IMR-90 (cell line): Measurements from ENCODE around the gene ACKR4. TPM values are rescaled to one million over a fixed set of nuclear protein-coding genes. Genes with fewer than 3 reads are reported as not detected.

ENCODE experiments used
- ATAC-seq: fragments of 200-7000 bp; cut with Tn5 transposase; 2 replicates; pipeline ENCODE4 v1.9.1; 2020; ENCODE audit warnings: low read depth, mild to moderate bottlenecking, moderate library complexity
- BruUV-seq: library from RNA; stranded (reverse); fragments of 400-500 nt; replicated peaks from 2 replicates; lab custom pipeline; 2021; lab: Mats Ljungman, UMichigan
- CTCF ChIA-PET: fragments of 300-600 bp; formaldehyde crosslinking; extraction: SDS; loops from one replicate; lab custom pipeline; 2021; ENCODE audit warnings: antibody characterized with exemption; lab: Yijun Ruan, JAX
- POLR2A ChIA-PET: fragments of 300-600 bp; sonication (Branson Sonifier 250); formaldehyde crosslinking; loops from one replicate; lab custom pipeline; 2022; ENCODE audit warnings: antibody characterized with exemption; ENCODE audit not compliant: unreplicated experiment; lab: Charles Lee
- DNase-seq: peaks from one replicate; pipeline ENCODE4 v3.0.0; 2013
- H2AFZ ChIP-seq: replicated peaks from 2 replicates; pipeline ENCODE3; 2013; ENCODE audit warnings: low read length, mild to moderate bottlenecking; ENCODE audit not compliant: poor library complexity
- H2AK5ac ChIP-seq: 2 replicates; pipeline ENCODE4 v1.6.1; 2013; ENCODE audit warnings: low read depth, low read length, inconsistent platforms
- H2AK9ac ChIP-seq: replicated peaks from 2 replicates; pipeline ENCODE3; 2013; ENCODE audit warnings: mild to moderate bottlenecking, low read depth, low read length, moderate library complexity; ENCODE audit not compliant: poor library complexity
- H2BK120ac ChIP-seq: 2 replicates; pipeline ENCODE4 v1.6.1; 2013; ENCODE audit warnings: low read depth, low read length, inconsistent platforms
- H2BK15ac ChIP-seq: 3 replicates; pipeline ENCODE4 v1.6.1; 2013; ENCODE audit warnings: low read depth, low read length, inconsistent platforms
- H2BK20ac ChIP-seq: 2 replicates; pipeline ENCODE4 v1.6.1; 2013; ENCODE audit warnings: low read depth, mild to moderate bottlenecking, inconsistent platforms, low read length, moderate library complexity
- H2BK5ac ChIP-seq: 2 replicates; pipeline ENCODE4 v1.6.1; 2013; ENCODE audit warnings: mild to moderate bottlenecking, low read depth, low read length, inconsistent platforms; ENCODE audit not compliant: poor library complexity, severe bottlenecking
- H3K14ac ChIP-seq: replicated peaks from 2 replicates; pipeline ENCODE4 v1.6.1; 2013; ENCODE audit warnings: low read depth, low read length, inconsistent platforms
- H3K18ac ChIP-seq: 2 replicates; pipeline ENCODE4 v1.6.1; 2013; ENCODE audit warnings: low read depth, low read length, control low read depth
- H3K23ac ChIP-seq: 2 replicates; pipeline ENCODE4 v1.6.1; 2013; ENCODE audit warnings: low read depth, low read length, inconsistent platforms
- H3K27ac ChIP-seq: 2 replicates; pipeline ENCODE4 v1.5.1; 2013; ENCODE audit warnings: mild to moderate bottlenecking, control low read depth, low read length; ENCODE audit not compliant: insufficient read depth
- H3K27me3 ChIP-seq: 2 replicates; pipeline ENCODE4 v1.6.1; 2013; ENCODE audit warnings: low read length; ENCODE audit not compliant: control insufficient read depth, insufficient read depth
- H3K36me3 ChIP-seq: 2 replicates; pipeline ENCODE4 v1.6.1; 2013; ENCODE audit warnings: low read length, mixed read lengths; ENCODE audit not compliant: control insufficient read depth, insufficient read depth
- H3K4ac ChIP-seq: 2 replicates; pipeline ENCODE4 v1.6.1; 2013; ENCODE audit warnings: low read depth, low read length, inconsistent platforms
- H3K4me1 ChIP-seq: 2 replicates; pipeline ENCODE4 v1.6.1; 2013; ENCODE audit warnings: low read length, mixed read lengths; ENCODE audit not compliant: control insufficient read depth, insufficient read depth
- H3K4me2 ChIP-seq: 2 replicates; pipeline ENCODE4 v1.6.1; 2013; ENCODE audit warnings: low read depth, mild to moderate bottlenecking, control low read depth, low read length, moderate library complexity
- H3K4me3 ChIP-seq: 2 replicates; pipeline ENCODE4 v1.5.1; 2013; ENCODE audit warnings: low read depth, mild to moderate bottlenecking, control low read depth, low read length, moderate library complexity; ENCODE audit not compliant: insufficient read depth
- H3K56ac ChIP-seq: 2 replicates; pipeline ENCODE4 v1.6.1; 2013; ENCODE audit warnings: low read length, inconsistent platforms; ENCODE audit not compliant: insufficient read depth; ENCODE audit errors: extremely low read depth
- H3K79me1 ChIP-seq, 2 experiments: 2 replicates each; pipeline ENCODE4 v1.6.1; 2013; ENCODE audit warnings: low read length in 2 of 2, inconsistent platforms in 1 of 2, low read depth in 1 of 2
- H3K9ac ChIP-seq: 2 replicates; pipeline ENCODE4 v1.6.1; 2013; ENCODE audit warnings: low read depth, low read length, control low read depth
- H3K9me1 ChIP-seq: 2 replicates; pipeline ENCODE4 v1.6.1; 2013; ENCODE audit warnings: low read length, inconsistent platforms; ENCODE audit not compliant: insufficient read depth
- H3K9me3 ChIP-seq: 2 replicates; pipeline ENCODE4 v1.6.1; 2013; ENCODE audit warnings: low read length; ENCODE audit not compliant: control insufficient read depth, insufficient read depth
- H4K20me1 ChIP-seq: 2 replicates; pipeline ENCODE4 v1.6.1; 2013; ENCODE audit warnings: low read length, inconsistent platforms; ENCODE audit not compliant: insufficient read depth
- H4K5ac ChIP-seq: 2 replicates; pipeline ENCODE4 v1.6.1; 2013; ENCODE audit warnings: mild to moderate bottlenecking, low read depth, low read length, control low read depth
- H4K8ac ChIP-seq, 2 experiments: 2 replicates each; pipeline ENCODE4 v1.6.1; 2013; ENCODE audit warnings: low read depth in 2 of 2, low read length in 2 of 2, control low read depth in 1 of 2, inconsistent platforms in 1 of 2
- H4K91ac ChIP-seq: 2 replicates; pipeline ENCODE4 v1.6.1; 2013; ENCODE audit warnings: low read depth, low read length, inconsistent platforms; ENCODE audit not compliant: insufficient read depth
- BHLHE40 ChIP-seq: fragments of 150-350 bp; IDR thresholded peaks from 2 replicates; pipeline ENCODE4 v1.6.1; 2016; ENCODE audit warnings: mild to moderate bottlenecking, low read depth, low read length
- CEBPB ChIP-seq: IDR thresholded peaks from 2 replicates; pipeline ENCODE4 v1.6.1; 2012; ENCODE audit warnings: low read depth, low read length, improper control_type of control experiment
- CHD1 ChIP-seq: IDR thresholded peaks from 2 replicates; pipeline ENCODE4 v1.6.1; 2012; ENCODE audit warnings: low read depth, low read length, improper control_type of control experiment
- CTCF ChIP-seq: conservative IDR thresholded peaks from 2 replicates; pipeline ENCODE4 v1.5.1; 2012; ENCODE audit warnings: mild to moderate bottlenecking, low read depth, low read length, improper control_type of control experiment
- ELK1 ChIP-seq: fragments of 150-350 bp; IDR thresholded peaks from 2 replicates; pipeline ENCODE4 v1.6.1; 2016; ENCODE audit warnings: low read depth, mild to moderate bottlenecking, low read length, moderate library complexity, borderline replicate concordance
- FOS ChIP-seq: fragments of 150-350 bp; IDR thresholded peaks from 2 replicates; pipeline ENCODE4 v1.6.1; 2016; ENCODE audit warnings: low read depth, low read length
- MAFK ChIP-seq: IDR thresholded peaks from 2 replicates; pipeline ENCODE4 v1.6.1; 2012; ENCODE audit warnings: low read depth, low read length, improper control_type of control experiment
- MAZ ChIP-seq: IDR thresholded peaks from 2 replicates; pipeline ENCODE4 v1.6.1; 2012; ENCODE audit warnings: low read depth, mild to moderate bottlenecking, low read length, improper control_type of control experiment, moderate library complexity, borderline replicate concordance
- MXI1 ChIP-seq: IDR thresholded peaks from 2 replicates; pipeline ENCODE4 v1.6.1; 2012; ENCODE audit warnings: low read depth, mild to moderate bottlenecking, low read length, moderate library complexity, borderline replicate concordance
- NFE2L2 ChIP-seq: fragments of 150-350 bp; IDR thresholded peaks from 2 replicates; pipeline ENCODE4 v1.6.1; 2016; ENCODE audit warnings: low read depth, mild to moderate bottlenecking, low read length
- POLR2A ChIP-seq: IDR thresholded peaks from 2 replicates; pipeline ENCODE4 v1.6.1; 2012; ENCODE audit warnings: mild to moderate bottlenecking, low read depth, low read length
- RAD21 ChIP-seq: IDR thresholded peaks from 2 replicates; pipeline ENCODE4 v1.6.1; 2012; ENCODE audit warnings: low read length, improper control_type of control experiment
- RCOR1 ChIP-seq: IDR thresholded peaks from 2 replicates; pipeline ENCODE4 v1.6.1; 2012; ENCODE audit warnings: mild to moderate bottlenecking, low read length, improper control_type of control experiment; ENCODE audit not compliant: insufficient replicate concordance
- RFX5 ChIP-seq: IDR thresholded peaks from 2 replicates; pipeline ENCODE4 v1.8.0; 2012; ENCODE audit warnings: low read depth, mild to moderate bottlenecking, low read length, moderate library complexity
- SMC3 ChIP-seq: fragments of 150-350 bp; IDR thresholded peaks from 2 replicates; pipeline ENCODE4 v1.6.1; 2016; ENCODE audit warnings: low read depth, mild to moderate bottlenecking, antibody characterized with exemption, low read length, moderate library complexity
- WGBS, 2 experiments: methylation state at CpG; one replicate each; pipeline versions ENCODE4 v1.1.5 to v1.1.7; 2013; ENCODE audit warnings: missing lambda C conversion rate in 2 of 2; ENCODE audit not compliant: insufficient read length in 1 of 2; ENCODE audit errors: extremely low coverage in 2 of 2; 5-methylcytosine and 5-hydroxymethylcytosine counted together
- dilution Hi-C: fragments of 300-500 bp; cut with HindIII; formaldehyde crosslinking; loops from one replicate; pipeline ENCODE4 v1.14.3; 2018; ENCODE audit warnings: low sequenced_read_pairs; ENCODE audit not compliant: unreplicated experiment
- in situ Hi-C: fragments of 300-500 bp; cut with MboI; formaldehyde crosslinking; loops from 3 replicates; pipeline ENCODE4 v1.14.3; 2019; ENCODE audit warnings: low sequenced_read_pairs, inconsistent platforms, mixed read lengths
- intact Hi-C: fragments of 100-400 bp; cut with micrococcal nuclease; formaldehyde crosslinking; loops from 2 replicates; pipeline ENCODE4 v1.10.0; 2022
- polyA plus RNA-seq, 3 experiments: library from polyadenylated mRNA; depleted of rRNA; stranded (reverse); fragments of >200 nt; gene quantifications; 2 replicates each; pipeline ENCODE4 v1.2.3, GENCODE V29; 2012; ENCODE audit warnings: low replicate concordance in 1 of 3
- total RNA-seq: library from RNA; depleted of rRNA; stranded (reverse); fragments of >200 nt; gene quantifications from 2 replicates; pipeline ENCODE4 v1.2.3, GENCODE V29; 2012
- TF ChIP-seq, protein P1 (sequence below): fragments of 150-350 bp; IDR thresholded peaks from 2 replicates; pipeline ENCODE4 v1.6.1; 2017; ENCODE audit warnings: mild to moderate bottlenecking, antibody characterized with exemption, low read length, low read depth

ACKR4 gene
- total and polyA plus RNA-seq, 2 of the 4 experiments (the other 2 are of a cell fraction) = 0.18 TPM; not detected in 1

DNA sequence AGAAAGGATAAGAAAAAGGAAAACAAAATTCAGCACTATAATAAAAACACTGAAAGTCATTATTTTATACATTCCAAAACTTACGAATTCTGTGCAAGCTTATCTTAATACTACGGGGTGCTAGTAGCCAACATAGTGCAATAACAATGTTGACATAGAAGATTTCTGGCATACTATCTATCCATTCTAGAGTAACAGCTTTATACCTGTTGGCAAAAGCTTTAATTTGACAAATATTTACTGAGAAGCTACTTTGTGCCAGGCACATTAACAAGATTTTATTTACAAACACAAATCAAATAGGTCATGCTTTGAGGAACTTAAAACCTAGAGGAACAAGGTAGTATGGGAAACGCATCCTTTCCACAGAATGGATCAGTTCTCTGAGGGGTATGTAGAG is 1.1 kb downstream of the ACKR4 start:
- intact Hi-C loops = no loop called here
- Histone ChIP-seq H3K4me3 (no peak overlapping the region), H3K79me1 (peaks cover 0 to 8% of the 10 kb centered on the region in 2 experiments; a peak in 1 of 4 replicates), H2AK5ac (no peak overlapping the region), H4K5ac (peak overlapping the region; percentile 29; the same call in 1 of the 2 replicates), H4K8ac (no peak overlapping the region), H3K9ac (no peak overlapping the region), H3K56ac (no peak overlapping the region), H3K27me3 (no peaks in the 10 kb centered on the region), H4K91ac (no peak overlapping the region), H3K27ac (no peak overlapping the region), H2AK9ac (no peak overlapping the region), H3K23ac (no peak overlapping the region), H2BK120ac (0 out of 2 replicates have a peak overlapping the region, but pooled peaks have one; percentile 10), H3K14ac (no peak overlapping the region), H3K36me3 (peaks cover 9% of the 10 kb centered on the region), H3K18ac (no peak overlapping the region), H2AFZ (no peak overlapping the region), H3K9me3 (no peaks in the 10 kb centered on the region), H3K4me1 (peaks cover 7% of the 10 kb centered on the region), H2BK15ac (0 out of 3 replicates have a peak overlapping the region, but pooled peaks have one; percentile 28), H4K20me1 (no peaks in the 10 kb centered on the region), H2BK20ac (no peak overlapping the region), H3K9me1 (peaks cover 8% of the 10 kb centered on the region), H3K4me2 (no peak overlapping the region), H3K4ac (no peak overlapping the region), H2BK5ac (no peak overlapping the region)
- POLR2A ChIA-PET = no interaction called here
- TF ChIP-seq RAD21 (no peak), SMC3 (no peak), RCOR1 (no peak), MAZ (no peak), CHD1 (no peak), MAFK (no peak), MXI1 (no peak), RFX5 (no peak), CEBPB (no peak), NFE2L2 (no peak), POLR2A (no peak), FOS (no peak), ELK1 (no peak), CTCF (no peak), BHLHE40 (no peak)
- TF ChIP-seq, protein P1, sequence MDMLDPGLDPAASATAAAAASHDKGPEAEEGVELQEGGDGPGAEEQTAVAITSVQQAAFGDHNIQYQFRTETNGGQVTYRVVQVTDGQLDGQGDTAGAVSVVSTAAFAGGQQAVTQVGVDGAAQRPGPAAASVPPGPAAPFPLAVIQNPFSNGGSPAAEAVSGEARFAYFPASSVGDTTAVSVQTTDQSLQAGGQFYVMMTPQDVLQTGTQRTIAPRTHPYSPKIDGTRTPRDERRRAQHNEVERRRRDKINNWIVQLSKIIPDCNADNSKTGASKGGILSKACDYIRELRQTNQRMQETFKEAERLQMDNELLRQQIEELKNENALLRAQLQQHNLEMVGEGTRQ = no peak
- DNase-seq (no peak), ATAC-seq (no peak)
- dilution Hi-C loops = no loop called here
- CTCF ChIA-PET = no interaction called here
- no TSS peak for BruUV-seq
- no CpG with 5 or more reads among the region's 3 CpGs for WGBS, 2 experiments
- in situ Hi-C loops = no loop called here
